H4 (cell line): Measurements from ENCODE around the gene EFNA4. TPM values are rescaled to one million over a fixed set of nuclear protein-coding genes. Genes with fewer than 3 reads are reported as not detected.
A peak's percentile ranks its signal among the peaks of the same experiment; 100 is the strongest.

ENCODE experiments used
- DNase-seq: peaks from one replicate; pipeline ENCODE4 v3.0.0-alpha.2; 2015; ENCODE audit warnings: low spot score
- total RNA-seq: library from RNA; depleted of rRNA; stranded (reverse); fragments of >200 nt; shearing (Covaris generic); gene quantifications from 2 replicates; pipeline ENCODE4 v1.2.3, GENCODE V29; 2014

EFNA4 gene
- total RNA-seq, 1 experiment from 2014 or later, result 24.4 TPM

DNA sequence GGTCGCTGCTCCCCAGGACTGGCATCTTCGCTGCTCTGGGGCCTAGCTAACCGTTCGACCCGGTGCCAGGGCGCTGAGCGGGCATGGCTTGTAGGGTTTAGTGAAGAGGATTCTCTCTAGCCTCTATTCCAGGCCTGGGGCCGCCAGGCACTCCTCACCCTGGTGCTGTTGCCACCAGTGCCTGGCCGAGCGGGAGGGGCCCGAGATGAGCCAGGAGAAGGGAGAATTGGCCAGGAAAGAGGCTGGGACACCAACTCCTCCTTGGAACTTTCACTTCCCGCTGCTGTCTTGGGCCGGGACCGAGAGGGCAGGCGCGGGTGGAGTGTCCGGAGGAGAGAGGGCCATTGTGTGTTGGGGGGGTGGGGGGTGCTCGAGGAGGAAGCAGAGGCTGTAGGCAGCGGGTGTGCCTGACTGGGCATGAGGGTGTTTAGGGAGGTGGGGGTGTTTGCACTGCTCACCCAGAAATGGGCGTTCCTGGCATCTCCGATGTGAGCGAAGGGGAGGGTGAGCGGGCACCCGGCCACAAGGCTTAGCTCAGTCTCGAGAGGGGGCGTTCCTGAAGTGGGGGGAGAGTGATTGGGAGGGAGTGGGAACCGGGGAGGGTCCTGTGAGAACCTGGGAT, 11.7 kb upstream of the EFNA4 start:
- DNase-seq, result no peak

DNA sequence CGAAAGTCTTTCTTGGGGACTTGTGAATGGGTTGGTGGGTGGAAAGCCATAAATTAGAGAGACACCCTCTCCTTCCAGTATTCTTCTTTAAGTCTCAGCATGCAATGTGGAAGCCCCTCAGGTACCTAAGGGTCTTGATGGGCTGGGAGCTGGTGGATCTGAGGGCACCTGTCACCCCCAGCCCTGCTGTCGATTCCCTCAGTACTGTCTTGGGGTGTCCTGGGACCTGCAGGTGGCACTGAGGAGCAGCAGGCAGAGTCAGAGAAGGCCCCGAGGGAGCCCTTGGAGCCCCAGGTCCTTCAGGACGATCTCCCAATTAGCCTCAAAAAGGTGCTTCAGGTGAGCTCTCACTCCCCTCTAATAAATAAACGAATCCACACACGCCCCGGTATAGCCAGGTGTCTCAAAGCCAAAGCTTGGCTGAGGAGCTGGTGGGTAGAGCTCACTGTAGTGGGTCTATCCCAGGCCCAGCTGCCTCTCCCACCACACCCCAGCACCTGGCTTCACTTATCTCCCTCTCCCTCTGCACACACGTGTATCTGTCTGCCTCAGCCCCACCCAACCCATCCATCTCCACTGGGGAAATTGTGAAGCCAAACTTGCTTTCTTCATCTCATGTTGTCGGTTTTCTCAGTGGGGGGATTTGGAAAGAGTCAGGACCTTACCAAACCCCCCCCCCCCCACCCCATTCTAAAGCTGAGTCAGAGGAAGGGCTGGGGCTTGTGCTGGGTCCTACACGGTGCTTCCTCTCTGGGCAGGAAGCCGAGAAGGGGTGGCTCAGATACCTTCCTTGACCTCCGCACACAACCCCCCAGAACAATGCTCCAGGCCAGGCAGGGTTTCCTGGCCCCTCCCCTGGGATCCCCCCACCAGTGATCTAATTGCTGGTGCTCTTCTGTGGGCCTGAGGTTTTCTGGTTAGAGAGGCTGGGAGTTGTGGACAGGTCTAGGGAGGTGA, 10.8 kb upstream of the EFNA4 start:
- DNase-seq, result no peak

DNA sequence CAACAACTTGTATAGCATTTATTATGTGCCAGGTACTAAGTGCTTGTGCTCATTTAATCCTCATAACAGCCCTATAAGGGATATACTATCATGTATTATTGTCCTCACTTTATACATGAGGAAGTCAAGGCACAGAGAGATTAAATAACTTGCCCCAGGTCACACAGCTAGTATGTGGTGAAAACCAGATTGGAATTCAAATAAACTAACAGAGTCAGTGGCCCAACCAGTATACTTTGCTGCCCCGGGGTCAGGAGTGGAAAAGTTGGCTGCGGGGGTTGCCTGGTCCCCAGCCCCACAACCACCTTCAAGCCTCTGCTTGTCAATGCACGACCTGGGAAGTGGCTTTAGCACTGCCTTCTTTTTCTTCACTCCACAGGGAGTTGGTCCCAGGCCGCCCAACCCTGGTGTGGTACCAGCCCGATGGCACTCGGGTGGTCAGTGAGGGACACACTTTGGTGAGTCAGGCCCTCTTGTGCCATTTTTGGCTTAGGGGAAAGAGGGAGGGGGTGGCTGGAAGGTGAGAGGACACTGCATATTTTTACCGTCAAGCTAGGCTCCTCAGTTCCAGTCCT, 9.9 kb upstream of the EFNA4 start:
- no peak for DNase-seq

DNA sequence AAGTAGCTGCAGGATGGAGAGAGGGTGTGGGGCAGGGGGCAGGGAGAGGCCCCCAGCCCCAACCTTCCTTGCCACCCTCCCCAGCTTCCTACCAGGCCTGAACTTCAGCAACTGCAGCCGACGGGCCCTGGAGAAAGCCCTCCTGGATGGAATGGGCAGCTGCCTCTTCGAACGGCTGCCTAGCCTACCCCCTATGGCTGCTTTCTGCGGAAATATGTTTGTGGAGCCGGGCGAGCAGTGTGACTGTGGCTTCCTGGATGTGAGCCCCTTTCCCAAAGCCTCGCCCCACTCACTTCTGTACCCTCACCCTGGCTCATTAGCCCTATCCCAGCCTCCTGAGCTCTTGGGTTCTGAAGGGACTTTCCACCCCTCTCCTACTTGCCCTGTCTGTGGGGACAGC, 6.4 kb upstream of the EFNA4 start:
- DNase-seq, result no peak

DNA sequence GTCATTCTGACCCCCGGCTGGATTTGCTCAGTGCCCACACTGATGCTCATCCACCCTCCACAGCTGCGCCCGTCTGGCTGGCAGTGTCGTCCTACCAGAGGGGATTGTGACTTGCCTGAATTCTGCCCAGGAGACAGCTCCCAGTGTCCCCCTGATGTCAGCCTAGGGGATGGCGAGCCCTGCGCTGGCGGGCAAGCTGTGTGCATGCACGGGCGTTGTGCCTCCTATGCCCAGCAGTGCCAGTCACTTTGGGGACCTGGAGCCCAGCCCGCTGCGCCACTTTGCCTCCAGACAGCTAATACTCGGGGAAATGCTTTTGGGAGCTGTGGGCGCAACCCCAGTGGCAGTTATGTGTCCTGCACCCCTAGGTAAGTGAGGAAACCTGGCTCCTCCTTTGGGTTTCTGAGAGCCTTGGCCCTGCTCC, 5.7 kb upstream of the EFNA4 start:
- DNase-seq, result no peak

DNA sequence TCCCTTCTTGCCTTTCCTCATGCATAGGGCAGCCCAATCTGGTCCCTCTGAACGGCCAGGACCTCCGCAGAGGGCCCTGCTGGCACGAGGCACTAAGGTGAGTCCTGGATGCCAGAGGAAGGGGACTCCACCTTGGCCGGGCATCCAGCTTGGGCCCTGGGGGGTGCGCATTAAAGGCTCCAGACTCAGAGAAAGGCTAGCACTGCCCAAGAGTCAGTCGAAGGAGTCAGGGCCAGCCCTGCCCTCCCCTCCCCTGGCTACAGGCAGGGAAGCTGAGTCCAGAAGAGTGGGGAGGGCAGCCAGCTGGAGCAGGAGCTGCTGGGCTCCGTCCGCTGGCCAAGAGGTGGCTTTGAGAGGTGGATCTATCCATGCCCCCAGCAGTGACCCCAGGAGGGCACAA, 2.8 kb upstream of the EFNA4 start:
- no peak for DNase-seq

DNA sequence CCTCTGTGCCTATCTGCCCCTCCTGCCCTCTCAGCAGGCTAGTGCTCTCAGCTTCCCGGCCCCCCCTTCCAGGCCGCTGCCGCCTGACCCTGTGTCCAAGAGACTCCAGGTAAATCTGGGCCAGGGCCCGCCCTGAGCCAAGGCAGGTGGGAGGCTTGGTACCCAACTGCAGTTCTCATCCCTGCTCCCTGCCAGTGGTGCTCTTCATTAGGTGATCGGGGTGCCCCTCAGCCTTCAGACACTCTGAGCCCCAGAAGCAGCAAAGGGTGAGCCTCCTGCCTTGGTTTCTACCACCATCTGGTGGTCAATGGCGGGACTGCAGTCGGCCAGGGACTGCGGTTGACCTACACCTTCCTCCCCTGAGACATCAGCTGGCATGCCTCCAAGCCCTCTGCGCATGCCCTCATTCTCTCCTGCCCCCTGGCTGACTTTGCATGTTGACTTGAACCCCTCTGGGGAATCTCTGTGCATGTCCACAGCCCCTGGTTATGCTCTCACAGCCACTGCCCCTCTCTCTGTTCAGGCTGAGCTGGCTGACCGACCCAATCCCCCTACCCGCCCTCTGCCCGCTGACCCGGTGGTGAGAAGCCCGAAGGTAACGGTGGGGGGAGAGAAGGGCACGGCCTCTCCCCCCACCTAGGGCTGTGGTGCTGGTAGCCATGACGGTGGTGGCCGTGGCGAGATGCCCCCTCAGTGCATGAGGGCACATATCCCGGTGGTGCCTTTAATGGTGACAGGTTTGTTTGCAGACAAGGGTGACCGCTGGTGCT, 2.0 kb upstream of the EFNA4 start:
- peak; percentile 81 for DNase-seq

DNA sequence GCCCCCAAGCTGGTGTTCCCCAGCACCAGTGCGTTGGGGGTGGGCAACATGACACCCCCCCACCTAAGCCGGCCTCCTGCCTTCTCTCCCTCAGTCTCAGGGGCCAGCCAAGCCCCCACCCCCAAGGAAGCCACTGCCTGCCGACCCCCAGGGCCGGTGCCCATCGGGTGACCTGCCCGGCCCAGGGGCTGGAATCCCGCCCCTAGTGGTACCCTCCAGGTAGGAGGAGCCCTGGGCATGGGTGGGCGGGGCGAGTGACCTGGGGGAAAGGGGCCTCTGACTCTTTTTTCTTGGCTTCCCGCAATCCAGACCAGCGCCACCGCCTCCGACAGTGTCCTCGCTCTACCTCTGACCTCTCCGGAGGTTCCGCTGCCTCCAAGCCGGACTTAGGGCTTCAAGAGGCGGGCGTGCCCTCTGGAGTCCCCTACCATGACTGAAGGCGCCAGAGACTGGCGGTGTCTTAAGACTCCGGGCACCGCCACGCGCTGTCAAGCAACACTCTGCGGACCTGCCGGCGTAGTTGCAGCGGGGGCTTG, 1.3 kb upstream of the EFNA4 start:
- DNase-seq, result no peak

DNA sequence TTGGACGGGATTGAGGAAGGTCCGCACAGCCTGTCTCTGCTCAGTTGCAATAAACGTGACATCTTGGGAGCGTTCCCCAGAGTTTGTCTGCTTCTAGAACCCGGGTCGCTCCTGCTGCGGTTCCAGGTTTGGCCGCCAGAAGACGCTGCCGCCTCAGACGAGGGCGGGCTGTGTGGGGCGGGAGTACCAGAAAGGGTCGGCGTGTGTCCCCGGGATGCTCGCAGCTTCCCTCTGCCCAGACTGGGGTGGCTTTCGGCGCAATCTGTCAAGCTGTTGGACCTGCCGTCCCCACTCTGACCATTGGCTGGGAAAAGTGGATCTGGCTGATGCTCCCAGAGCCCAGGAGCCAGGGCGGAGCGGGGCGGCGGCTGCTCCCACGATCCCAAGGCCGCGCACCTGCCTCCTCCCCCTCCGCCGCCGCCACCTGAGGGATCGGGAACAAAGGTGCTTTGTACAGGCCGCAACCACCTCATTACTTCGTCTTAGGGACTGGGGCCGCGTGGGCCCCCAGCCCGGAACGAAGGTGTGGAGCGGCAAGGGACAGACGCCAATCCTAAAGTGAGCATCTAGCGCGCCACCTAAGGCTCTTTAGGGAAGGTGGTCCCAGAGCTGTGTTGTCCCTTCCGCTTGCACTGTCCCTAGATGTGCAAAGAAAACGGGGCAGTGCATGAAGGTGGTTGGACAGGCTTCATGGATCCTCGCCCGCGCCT, 683 bp upstream of the EFNA4 start:
- no peak for DNase-seq

DNA sequence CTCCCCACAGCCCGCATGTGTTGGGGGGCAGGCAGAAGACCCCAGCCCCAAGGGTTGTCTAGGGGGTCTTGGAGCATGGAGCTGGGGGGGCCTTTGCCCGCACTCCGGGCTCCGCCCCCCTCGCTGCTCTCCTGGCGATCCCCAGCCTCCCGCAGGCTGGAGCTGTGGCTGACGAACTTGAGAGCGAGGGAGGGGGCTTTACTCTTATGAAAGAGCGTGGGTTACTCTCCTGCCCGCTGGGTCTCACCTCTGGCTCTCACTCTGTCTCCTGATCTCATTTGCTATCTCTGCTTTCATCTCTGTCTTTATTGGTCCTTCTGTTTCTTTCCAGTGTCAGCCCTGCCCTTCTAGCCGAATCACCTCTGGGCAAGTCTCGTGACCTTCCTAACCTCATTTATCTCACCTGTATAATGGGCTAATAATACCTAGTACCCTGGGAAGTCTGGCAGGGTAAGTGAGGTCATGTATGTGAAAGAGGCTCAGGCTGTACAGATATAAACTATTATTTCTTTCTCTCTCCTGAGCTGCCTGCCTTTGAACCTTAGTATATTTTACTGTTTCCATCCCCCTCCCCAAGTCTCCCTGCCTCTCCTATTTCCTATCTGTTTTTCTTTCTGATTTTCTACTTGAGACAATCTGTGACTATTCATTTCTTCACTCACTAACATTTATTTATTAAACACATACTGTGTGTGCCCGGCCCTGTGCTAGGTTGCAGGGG, 731 bp downstream of the EFNA4 start:
- peak; percentile 42 for DNase-seq

DNA sequence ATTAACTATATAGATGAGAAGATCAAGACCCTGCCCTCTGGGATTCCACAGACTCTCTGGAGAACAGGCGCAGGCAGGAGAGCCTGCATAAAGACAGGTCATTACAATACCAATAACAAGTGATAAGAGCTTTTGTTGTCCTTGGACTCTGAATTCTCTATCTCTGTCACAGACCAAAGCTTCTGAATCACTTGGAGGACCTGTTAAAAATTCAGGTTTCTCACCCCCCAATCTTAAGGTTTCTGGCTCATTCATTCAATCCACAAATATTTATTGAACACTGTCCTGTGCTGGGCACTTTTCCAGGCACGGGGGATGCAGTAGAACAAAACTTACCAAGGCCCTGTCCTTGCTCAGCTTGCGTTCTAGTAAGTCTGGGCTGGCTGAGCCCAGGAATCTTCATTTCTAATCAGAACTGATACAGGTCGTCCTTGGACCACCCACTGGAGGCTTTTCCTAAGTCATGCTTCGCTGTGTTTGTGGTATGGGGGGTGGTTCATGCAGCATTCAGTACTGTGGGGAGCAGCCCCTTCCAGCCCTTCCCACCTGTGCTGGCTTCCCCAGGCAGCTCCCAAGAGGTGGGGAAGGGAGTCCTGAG, 1.4 kb downstream of the EFNA4 start:
- DNase-seq, result no peak

DNA sequence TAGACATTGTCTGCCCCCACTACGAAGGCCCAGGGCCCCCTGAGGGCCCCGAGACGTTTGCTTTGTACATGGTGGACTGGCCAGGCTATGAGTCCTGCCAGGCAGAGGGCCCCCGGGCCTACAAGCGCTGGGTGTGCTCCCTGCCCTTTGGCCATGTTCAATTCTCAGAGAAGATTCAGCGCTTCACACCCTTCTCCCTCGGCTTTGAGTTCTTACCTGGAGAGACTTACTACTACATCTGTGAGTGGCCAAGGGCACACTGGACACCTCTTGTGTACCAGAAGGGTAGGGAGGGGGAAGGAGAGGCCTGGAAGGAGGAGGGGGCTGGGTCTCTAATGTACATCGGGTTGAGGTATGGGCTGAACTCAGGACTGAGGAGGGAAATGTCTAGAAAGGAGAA, 3.2 kb downstream of the EFNA4 start:
- DNase-seq, result no peak

DNA sequence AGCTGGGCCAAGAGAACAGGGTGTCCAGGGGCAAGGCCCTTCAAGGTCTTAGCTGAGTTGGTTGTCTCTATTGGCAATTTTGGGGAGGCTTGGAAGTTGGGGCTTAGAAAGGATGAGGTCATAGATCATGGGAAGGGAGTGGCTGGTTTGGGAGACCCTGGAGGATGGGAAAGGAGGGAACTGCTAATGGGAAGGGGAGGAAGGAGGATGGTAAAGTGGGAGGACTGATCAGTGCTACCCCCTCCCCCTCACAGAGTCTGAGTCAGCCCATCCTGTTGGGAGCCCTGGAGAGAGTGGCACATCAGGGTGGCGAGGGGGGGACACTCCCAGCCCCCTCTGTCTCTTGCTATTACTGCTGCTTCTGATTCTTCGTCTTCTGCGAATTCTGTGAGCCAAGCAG, 5.1 kb downstream of the EFNA4 start:
- no peak for DNase-seq

DNA sequence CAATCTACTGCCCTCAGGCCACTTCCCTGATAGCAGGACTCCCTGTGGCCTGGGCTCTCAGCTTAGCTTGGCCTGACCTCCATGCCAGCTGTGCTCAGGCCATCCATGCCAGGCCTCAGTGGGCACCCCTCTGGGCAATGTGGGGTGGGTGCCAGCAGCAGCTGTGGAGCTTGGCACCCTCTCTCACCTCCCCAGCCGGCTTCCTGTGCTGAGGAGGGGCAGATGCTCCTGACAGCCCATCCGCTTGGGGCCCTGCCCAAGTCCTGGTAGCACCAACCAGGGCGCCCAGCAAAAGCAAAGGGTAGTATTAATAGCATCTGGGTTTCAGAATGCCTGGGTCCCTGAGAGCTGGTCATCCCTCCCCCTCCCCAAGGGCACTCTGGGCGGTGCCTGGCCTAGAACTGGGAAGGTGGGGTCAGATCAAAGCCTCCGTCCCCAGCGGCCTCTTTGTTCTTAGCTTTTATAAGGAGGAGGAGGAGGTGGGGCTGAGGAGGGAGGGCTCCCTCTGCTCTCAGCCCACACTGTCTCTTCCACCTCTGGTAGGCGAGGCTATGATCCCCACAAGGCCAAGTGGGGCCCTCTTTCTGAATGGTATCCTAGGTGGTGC, 6.1 kb downstream of the EFNA4 start:
- DNase-seq, result no peak

DNA sequence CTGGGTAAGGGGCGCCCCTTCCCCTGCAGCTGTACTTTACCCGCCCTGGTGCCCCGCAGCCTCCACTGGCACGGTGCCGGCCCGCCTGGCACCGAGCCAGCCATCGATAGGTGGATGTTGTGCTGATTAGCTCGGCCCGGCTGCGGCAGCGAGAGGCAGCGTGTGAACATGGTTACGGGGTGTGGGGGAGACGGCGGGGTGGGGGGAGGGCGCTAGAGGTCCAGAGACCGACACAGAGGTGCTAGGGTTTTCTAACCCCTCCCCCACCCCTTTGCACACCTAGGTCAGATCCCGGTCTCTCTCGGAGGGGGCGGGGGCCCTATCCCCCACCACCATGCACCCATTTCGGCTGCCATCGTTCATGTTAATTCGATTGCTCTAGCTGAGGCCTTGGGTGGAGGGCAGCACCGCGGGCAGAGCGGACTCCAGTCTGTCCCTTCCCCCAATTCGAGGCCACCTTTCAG, 6.7 kb downstream of the EFNA4 start:
- no peak for DNase-seq

DNA sequence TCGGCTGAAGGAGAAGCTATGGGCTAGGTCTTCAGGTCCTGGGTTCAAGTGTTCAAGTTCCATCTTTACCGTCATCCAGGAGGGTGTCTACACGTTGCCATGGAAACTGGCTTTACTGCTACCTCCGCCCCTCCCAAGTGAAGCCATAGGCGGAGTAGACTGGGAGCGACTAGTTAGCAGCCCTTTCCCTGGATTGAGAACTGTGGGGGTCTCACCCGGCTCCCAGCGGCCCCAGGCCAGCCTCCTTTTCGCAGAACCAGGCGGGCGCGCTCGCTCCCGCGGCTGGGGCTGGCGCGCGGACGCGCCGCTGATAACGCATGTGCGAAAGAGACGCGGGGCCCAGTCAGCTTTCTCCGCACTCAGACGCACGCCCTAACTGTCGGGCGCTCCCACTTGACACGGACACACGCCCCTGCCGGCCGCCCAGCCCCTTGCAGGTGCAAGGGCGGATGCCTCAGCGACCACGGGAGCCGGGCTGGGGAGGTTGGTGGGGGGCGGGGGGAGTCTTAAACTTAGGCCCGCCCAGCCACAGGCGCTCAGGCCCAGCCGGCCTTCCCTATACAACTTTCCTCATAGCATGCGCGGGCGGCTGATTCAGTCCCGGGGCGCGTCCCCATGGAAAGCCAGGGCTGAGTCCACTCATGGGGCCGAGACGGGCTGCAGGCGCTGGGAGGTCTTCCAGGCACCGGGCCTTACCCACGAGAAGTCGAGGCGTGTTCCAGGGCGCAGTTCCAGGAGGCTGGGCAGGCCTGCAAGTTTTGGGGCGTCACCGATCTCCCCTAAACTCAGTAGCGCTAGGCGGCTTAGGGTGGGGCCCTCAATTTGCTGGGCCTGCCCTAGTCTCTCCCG, 7.4 kb downstream of the EFNA4 start:
- DNase-seq, result no peak

DNA sequence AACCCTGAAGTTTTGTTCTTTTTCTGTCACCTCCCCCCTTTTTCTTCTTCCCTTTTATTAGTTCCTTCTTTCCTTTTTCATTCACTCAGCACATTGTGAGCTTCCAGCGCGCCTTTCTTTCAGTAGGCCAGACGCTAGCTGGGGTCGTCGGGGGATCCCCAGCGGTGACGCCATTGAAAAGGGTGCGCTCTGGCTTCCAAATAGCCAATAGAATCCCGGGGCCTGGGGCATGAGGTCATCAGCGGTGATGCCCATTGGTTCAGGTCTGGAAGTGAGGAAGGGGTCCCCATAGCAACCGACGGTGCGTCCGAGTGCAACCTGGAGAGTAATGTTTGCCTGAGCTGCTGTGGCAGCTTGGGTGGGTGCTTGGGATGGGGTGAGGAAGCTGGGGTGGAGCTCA, 8.2 kb downstream of the EFNA4 start:
- DNase-seq, result no peak

DNA sequence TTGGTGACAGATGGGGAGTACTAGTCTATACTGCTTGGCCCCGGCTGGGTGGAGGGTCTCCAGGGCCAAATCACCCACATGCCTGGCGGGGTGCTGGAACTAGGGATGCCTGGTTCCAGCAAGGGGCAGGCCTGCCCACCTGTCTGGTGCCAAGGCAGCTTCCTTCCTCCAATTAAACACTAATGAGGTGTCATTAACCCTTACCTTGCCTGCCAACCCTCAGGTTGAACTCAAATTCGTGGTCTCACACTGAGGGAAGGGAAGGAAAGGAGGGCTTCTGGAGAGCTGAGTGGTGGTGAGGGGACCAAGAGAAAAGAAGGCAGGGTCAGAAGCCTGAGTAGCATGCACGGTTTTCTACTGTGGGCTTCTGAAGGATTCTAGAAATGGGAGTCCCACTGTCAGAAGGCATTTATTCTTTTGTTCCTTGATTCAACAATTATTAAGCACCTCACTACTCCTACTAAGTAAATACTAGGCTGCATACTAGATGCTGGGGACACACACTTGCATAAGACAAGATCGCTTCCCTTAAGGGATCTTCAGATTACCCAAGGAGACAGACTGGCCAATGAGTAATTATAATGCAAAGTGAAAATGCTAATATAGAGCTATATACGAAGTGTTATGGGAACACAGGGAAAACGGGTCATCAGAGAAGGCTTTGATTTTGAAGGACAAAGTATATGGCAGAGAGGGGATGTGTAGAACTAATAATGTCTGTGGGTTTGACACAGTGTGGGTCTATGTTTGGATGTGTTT, 9.2 kb downstream of the EFNA4 start:
- DNase-seq, result no peak
